Measurements from ENCODE around the gene SMCO3. TPM values are rescaled to one million over a fixed set of nuclear protein-coding genes. Genes with fewer than 3 reads are reported as not detected.

SMCO3 gene
- total and polyA plus RNA-seq, 10 of the 15 experiments (the other 5 are each of a cell fraction or from before 2014, with no cell fraction given): 0.05 to 0.35 (median 0.10) TPM; not detected in 6

- H4K20me1 ChIP-seq (ENCODE audit: control insufficient read depth, insufficient read depth): no peaks in the 10 kb centered on the region
- H3K4me3 ChIP-seq: peak overlapping the region; percentile 83
- DNase-seq (ENCODE audit: low read depth, low spot score) (peak; percentile 84), FAIRE-seq (peak; percentile 74), ATAC-seq (peak; percentile 63)
- H3K9me3 ChIP-seq (replicated peaks; ENCODE audit: control insufficient read depth, insufficient read depth, low read length): peaks cover 15% of the 10 kb centered on the region; the same call in 2 of the 3 replicates
- in situ Hi-C loops (cut with MboI) (loop anchor here (10.0 to 25.0 kb wide), 2 partner anchors 185 to 1867 kb away; no protein-coding TSS in a partner anchor), intact Hi-C loops (cut with micrococcal nuclease; ENCODE audit: unreplicated experiment) (loop anchor here (2.0 to 5.0 kb wide), 7 partner anchors 148 to 1112 kb away; partner anchors contain the start of genes ARHGDIB, ATF7IP and STRAP)
- peaks cover 2% of the 10 kb centered on the region for H3K4me1 ChIP-seq (ENCODE audit: control insufficient read depth, insufficient read depth, low read length)
- ChIA-PET RAD21 (ENCODE audit: unreplicated experiment) (interaction anchor here (0.5 to 9.5 kb wide), 9 partner anchors 11 to 759 kb away, joined by 3 to 89 read pairs (median 4); partner anchors contain the start of genes ARHGDIB, C12orf60 and WBP11), POLR2A (interaction anchor here (1.1 to 3.3 kb wide), 6 partner anchors 33 to 404 kb away, joined by 3 to 41 read pairs (median 4); partner anchors contain the start of genes C12orf60 and WBP11), CTCF (interaction anchor here (1.3 to 3.6 kb wide), 11 partner anchors 11 to 532 kb away, joined by 3 to 38 read pairs (median 6); partner anchors contain the start of genes C12orf60, SMCO3 and WBP11), SMC1A (ENCODE audit: uncharacterized antibody, unreplicated experiment) (interaction anchor here (1.0 to 3.6 kb wide), 11 partner anchors 32 to 404 kb away, joined by 3 to 52 read pairs (median 4); partner anchors contain the start of genes ATF7IP, C12orf60 and WBP11)
- peak overlapping the region; percentile 99 for H3K27ac ChIP-seq (ENCODE audit: control insufficient read depth, insufficient read depth)
- peaks cover 0 to 9% of the 10 kb centered on the region in 2 experiments; a peak in 2 of 4 replicates for H3K36me3 ChIP-seq (ENCODE audit: control insufficient read depth in 2 of 2, insufficient read depth in 2 of 2, low read length in 1 of 2)
- peak overlapping the region; percentile 99 for H3K9ac ChIP-seq (ENCODE audit: control insufficient read depth, insufficient read depth, low read length)
- no TSS peak for BruUV-seq (replicated peaks)
- H2AFZ ChIP-seq (ENCODE audit: control insufficient read depth, low read depth, low read length): peak overlapping the region; percentile 48; the same call in 1 of the 2 replicates
- peak overlapping the region; percentile 73 for H3K4me2 ChIP-seq (ENCODE audit: control insufficient read depth, insufficient read depth)
- H3K79me2 ChIP-seq (ENCODE audit: control insufficient read depth, insufficient read depth, low read length): peaks cover 61% of the 10 kb centered on the region
- WGBS (ENCODE audit: insufficient coverage, insufficient replicate concordance, low lambda C conversion rate, missing lambda C conversion rate): 1% methylated on average over 38 of the region's 38 CpGs
- H3K27me3 ChIP-seq (replicated peaks in 1 of 2; ENCODE audit: control insufficient read depth in 2 of 2, insufficient read depth in 2 of 2, low read length in 1 of 2): no peaks in the 10 kb centered on the region
- TF ChIP-seq ETV6 (conservative IDR thresholded peaks at IDR 0.05 in 1 of 2, IDR thresholded peaks at IDR 0.05 in 1 of 2; ENCODE audit: borderline replicate concordance in 1 of 2, low read depth in 1 of 2) (0 out of 4 replicates have a peak, but pooled peaks of 1 of the 2 experiments have one; percentile 29), NR2F1 (conservative IDR thresholded peaks at IDR 0.05) (peak; percentile 96), ATF7 (IDR thresholded peaks at IDR 0.05; ENCODE audit: low read depth) (0 out of 2 replicates have a peak, but pooled peaks have one; percentile 67), BCL3 (IDR thresholded peaks at IDR 0.05; ENCODE audit: borderline replicate concordance, insufficient read depth, low read depth, low read length, poor library complexity, severe bottlenecking) (peak; percentile 38), MEF2A (IDR thresholded peaks at IDR 0.05; ENCODE audit: insufficient read depth, low read depth, low read length) (no peak), TCF3 (IDR thresholded peaks at IDR 0.05; ENCODE audit: borderline replicate concordance, insufficient read depth, low read depth, low read length) (peak; percentile 82), BCLAF1 (IDR thresholded peaks at IDR 0.05) (no peak; the same call in 1 of the 2 replicates), POLR2AphosphoS2 (IDR thresholded peaks at IDR 0.05; ENCODE audit: low read depth, low read length) (peak; percentile 92), KLF5 (IDR thresholded peaks at IDR 0.05; ENCODE audit: partially characterized antibody) (no peak), ESRRA (IDR thresholded peaks at IDR 0.05; ENCODE audit: low read length) (no peak), MYB (IDR thresholded peaks at IDR 0.05; ENCODE audit: borderline replicate concordance, low read depth, low read length) (no peak), FOS (IDR thresholded peaks at IDR 0.05; ENCODE audit: borderline replicate concordance, extremely low read depth, insufficient read length) (no peak), ZBTB40 (IDR thresholded peaks at IDR 0.05; ENCODE audit: borderline replicate concordance) (peak; percentile 16)
These were observed 44.0 kb downstream of the SMCO3 start for GRCh38 chr12:14769969-14770495.
